Endothelial cell of hepatic sinusoid (primary cell): Measurements from ENCODE around the gene FOXK1.
"Not testable (repeated sequence)": the region's sequence is repeated elsewhere in the genome, so short reads cannot be mapped to it uniquely, and the experiment has no call there.

Experiments
- in situ Hi-C: cut with HindIII; loops from 2 replicates; pipeline ENCODE4 v1.10.0; 2017; ENCODE audit warnings: low sequenced_read_pairs

Gene FOXK1

DNA sequence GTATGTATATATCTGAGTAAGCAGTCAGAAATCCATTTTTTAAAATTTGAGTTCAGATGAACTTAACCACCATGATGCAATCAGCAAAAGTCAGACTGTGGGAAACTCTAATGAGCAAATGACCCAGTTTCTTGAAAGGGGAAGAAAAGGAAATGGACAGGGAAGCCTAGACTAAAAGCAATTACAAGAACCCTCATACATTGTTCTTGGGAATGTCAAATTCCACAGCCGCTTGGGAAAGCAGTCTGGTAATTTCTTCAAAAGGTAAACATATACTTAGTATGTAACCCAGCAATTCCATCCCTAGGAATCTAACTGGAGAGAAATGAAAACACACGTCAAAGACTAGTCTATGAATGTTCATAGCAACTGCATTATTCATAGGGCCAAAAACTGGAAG is 16.4 kb upstream of the FOXK1 start:
- in situ Hi-C loops = no loop called here

DNA sequence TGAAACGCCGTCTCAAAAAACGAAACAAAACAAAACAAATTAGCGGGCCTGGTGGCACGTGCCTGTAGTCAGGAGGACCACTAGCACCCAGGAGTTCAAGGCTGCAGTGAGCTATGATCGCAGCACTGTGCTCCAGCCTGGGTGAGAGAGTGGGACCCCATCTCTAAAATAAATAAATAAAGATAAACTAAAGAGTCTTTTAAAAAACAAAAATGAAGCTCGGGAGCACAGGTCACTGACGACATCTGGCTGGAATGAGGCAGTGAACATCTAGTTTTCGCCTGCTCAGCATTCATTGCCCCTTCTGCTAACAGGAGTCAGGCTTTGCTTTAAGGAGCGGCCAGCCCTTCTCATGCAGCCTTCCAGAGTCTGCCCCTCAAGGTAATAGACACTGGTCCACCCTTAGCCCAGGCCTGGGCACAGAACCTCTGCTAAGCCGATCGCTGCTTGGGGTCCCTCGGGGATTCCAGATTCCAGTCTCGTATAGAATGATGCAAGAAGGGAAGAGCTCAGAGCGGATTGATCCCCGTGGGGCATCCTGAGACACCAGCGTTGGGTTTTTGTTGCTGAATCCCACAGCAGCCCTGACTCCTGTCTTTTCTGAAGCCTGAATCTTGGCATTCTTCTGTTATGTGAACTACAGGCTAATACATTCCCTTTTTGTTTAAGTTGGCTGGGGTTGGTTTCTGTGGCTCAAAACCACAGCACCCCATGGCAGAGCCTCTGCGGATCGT is 14.2 kb upstream of the FOXK1 start:
- in situ Hi-C loops = no loop called here

DNA sequence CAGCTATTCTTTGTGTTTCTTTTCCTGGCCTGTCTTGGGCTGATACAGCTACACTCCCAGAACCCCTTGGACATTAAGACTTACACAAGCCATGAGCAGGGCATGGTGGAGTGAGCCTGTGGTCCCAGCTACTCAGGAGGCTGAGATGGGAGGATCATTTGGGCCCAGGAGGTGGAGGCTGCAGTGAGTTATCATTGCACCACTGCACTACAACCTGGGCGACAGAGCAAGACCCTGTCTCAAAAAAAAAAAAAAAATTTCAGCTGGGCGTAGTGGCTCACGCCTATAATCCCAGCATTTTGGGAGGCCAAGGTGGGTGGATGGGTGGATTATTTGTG is 13.6 kb upstream of the FOXK1 start:
- in situ Hi-C loops = no loop called here

GRCh38 chr7:4670791-4671190 is 11.3 kb upstream of the FOXK1 start:
- in situ Hi-C loops = no loop called here

GRCh38 chr7:4675771-4676367 is 6.2 kb upstream of the FOXK1 start:
- in situ Hi-C loops = no loop called here

DNA sequence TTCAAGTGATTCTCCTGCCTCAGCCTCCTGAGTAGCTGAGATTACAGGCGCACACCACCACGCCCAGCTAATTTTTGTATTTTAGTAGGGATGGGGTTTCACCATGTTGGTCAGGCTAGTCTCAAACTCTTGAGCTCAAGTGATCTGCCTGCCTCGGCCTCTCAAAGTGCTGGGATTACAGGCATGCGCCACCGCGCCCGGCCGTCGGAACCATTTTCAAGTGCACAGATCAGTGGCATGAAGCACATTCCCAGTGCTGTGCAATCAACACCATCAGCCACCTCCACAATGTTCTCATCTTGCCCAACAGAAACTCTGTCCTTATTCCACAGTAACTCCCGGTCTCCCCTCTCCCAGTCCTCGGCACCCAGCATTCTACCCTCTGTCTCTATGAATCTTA is 4.6 kb upstream of the FOXK1 start:
- in situ Hi-C loops = not testable (repeated sequence)

- in situ Hi-C loops = no loop called here
Observed at GRCh38 chr7:4681218-4681851, 760 bp upstream of the FOXK1 start.

- in situ Hi-C loops = no loop called here
Observed at GRCh38 chr7:4682621-4683042, 537 bp downstream of the FOXK1 start.

DNA sequence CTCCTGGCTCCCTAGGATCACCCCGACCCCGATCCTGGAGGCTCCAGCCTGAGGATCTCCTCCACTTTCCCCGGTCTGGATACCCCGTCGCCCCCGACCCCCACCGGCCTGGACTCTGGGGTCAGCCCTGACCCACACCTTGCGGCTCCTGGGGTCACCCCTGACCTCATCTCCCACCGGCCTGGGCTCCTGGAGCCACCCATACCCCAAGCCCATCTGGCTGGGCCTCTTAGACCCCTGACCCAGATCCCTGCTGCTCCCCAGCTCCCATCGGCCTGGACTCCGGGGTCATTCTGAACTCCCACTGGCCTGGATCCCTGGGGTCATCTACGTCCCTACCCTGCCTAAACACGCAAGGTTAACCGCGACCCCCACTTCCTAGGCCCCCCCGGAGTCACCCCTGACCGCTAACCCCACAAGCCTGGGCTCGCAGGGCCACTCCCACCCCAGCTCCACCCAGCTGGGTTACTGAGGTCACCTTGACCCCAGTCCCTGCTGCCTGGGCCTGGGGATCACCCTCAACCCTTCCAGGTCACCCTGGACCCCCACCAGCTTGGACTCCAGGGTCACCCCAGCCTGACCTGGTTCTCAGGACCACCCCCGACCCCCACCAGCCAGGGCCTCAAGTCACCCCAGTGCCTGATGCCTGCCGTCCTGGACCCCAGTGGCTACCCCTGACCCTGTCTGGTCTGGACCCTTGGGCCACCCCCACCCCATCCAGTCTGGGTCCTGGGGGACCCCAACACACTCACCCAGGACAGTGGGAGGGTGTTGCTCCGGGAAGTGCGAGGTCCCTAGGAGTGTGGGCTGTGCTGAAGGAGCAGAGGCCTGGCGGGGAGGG is 1.2 kb downstream of the FOXK1 start:
- in situ Hi-C loops = no loop called here

- in situ Hi-C loops = no loop called here
Observed at GRCh38 chr7:4683884-4684565, 1.9 kb downstream of the FOXK1 start.

- in situ Hi-C loops = no loop called here
Observed at GRCh38 chr7:4684846-4685245, 2.8 kb downstream of the FOXK1 start.

DNA sequence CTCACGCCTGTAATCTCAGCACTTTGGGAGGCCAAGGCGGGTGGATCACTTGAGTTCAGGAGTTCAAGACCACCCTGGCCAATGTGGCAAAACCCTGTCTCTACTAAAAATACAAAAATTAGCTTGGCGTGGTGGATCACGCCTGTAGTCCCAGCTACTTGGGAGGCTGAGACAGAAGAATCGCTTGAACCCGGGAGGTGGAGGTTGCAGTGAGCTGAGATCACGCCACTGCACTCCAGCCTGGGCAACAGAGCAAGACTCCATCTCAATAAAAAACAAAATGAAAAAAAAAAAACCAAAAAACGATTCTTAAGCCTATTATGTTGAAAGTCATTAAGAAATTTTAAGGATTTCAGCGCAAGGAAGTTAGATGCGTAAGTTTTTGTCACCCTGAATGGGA is 3.6 kb downstream of the FOXK1 start:
- in situ Hi-C loops = not testable (repeated sequence)

DNA sequence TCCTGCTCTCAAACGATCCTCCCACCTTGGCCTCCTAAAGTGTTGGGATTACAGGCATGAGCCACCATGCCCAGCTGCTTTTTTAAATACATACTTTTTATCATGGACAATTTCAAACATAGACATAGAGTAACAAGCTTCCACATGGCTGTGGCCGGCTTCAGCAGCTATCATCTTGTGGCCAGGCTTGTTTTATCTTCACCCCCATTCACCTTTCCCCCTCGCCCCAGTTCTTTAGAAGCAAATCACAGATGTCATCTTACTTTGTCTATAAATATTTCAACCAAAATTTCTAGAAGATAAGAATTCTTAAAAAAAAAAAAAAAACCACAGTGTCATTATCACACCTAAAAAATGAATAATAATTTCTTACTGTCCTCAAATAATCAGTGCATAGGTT is 5.9 kb downstream of the FOXK1 start:
- in situ Hi-C loops = no loop called here

DNA sequence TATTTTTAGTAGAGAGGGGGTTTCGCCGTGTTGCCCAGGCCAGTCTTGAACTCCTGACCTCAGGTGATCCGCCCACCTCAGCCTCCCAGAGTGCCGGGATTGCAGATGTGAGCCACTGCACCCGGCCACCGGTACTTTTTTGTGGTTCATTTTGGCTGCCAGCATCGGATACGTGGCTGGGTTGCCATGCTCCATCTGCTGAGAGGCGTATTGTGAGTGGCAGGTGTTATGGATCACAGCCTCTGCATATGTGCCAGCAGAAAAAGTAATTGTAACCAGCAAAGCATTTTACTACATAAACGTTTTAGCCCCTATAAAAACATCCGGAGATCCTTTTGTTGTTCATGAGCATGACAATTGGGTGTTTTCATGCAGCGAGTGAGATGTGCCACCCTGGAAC is 7.1 kb downstream of the FOXK1 start:
- in situ Hi-C loops = no loop called here

GRCh38 chr7:4689668-4690067 is 7.6 kb downstream of the FOXK1 start:
- in situ Hi-C loops = loop anchor here (5.0 kb wide), 2 partner anchors 32 to 53 kb away; no protein-coding TSS in a partner anchor

DNA sequence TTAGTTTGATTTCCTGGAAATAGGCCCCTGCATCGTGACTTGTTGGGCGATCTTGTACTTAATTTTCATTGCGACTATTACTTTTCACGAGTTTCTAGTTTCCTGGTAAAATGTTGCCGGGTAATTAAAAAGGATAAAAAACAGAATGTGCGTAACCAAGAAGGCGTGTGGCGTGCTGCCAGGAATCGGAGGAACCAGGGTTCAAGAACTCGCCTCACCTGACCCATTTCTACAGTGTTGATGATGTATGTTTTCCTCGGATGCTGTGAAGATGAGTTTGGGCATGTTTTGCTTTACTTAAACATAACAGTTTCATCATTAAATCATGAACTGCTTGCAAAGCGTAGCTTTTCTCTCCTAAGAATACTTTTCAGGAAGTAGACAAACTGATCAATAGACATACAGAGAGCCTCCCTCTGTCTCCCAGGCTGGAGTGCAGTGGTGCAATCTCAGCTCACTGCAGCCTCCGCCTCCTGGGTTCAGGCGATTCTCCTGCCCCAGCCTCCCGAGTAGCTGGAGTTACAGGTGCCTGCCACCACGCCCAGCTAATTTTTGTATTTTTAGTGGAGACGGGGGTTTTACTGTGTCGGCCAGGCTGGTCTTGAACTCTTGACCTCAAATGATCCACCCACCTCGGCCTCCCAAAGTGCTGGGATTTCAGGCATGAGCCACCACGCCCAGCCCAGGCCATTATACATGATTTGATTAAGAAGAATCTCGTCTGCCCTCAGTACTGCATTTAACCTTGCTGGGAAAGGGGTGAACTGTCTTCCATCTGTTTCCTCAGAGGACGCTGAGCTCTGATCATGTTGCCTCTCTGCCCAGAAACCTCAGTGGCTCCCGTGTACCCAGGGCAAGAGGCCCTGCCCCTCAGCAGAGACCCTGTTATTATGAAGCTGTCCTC is 9.1 kb downstream of the FOXK1 start:
- in situ Hi-C loops = loop anchor here (5.0 kb wide), 2 partner anchors 34 to 51 kb away; no protein-coding TSS in a partner anchor

DNA sequence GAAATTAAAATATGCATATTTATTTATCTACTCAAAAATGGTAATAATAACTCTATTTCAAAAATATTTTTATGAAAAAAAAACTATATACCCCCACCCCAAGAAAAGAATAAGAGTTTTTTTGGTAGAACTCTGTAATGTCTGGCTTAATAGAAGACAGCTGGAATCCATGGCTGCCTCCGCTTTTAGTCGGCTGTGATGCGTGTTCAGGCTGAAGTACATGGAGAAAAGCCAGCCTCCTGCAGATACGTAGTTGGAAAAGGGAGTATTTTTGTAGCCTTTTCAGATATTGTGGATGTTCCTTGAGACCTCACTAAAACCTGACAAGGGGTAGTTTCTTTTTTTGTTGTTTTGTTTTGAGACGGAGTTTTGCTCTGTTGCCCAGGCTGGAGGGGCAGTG is 10.0 kb downstream of the FOXK1 start:
- in situ Hi-C loops = loop anchor here (5.0 kb wide), 2 partner anchors 35 to 50 kb away; no protein-coding TSS in a partner anchor

- in situ Hi-C loops = loop anchor here (5.0 kb wide), 2 partner anchors 35 to 50 kb away; no protein-coding TSS in a partner anchor
Observed at GRCh38 chr7:4692622-4693021, 10.5 kb downstream of the FOXK1 start.

DNA sequence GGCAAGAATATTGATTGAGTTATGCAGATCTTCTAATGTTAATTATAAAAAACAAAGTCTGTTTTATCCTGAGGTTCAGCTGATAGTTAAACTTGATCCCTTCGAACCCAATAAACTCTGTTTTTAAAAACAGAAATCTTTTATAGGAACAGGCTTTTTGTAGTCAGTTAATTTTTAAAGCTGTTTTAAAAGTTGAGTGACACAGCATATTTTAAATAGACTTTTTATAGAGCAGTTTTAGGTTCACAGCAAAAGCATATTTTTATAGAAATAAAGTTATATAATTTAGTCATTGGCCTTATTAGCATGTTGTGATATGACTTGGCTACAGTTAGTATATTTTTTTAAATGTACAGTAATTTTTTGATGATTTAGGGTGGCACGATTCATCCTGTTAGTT is 11.1 kb downstream of the FOXK1 start:
- in situ Hi-C loops = loop anchor here (5.0 kb wide), 2 partner anchors 36 to 49 kb away; no protein-coding TSS in a partner anchor
